ENCODE data around the gene NOL7.

Gene NOL7

GRCh38 chr6:13589801-13590200, 25.3 kb upstream of the NOL7 start:
- no peak overlapping the region for H3K4me3 ChIP-seq (ENCODE audit: low read depth in 1 of 2, low read length in 1 of 2)
- TF ChIP-seq CTCF (IDR thresholded peaks at IDR 0.05), result no peak
- no peaks in the 10 kb centered on the region for H3K27me3 ChIP-seq
- no peak overlapping the region for H3K27ac ChIP-seq
- peaks cover 66% of the 10 kb centered on the region for H3K36me3 ChIP-seq
- no peaks in the 10 kb centered on the region for H3K9me3 ChIP-seq
- peaks cover 0 to 6% of the 10 kb centered on the region in 2 experiments for H3K4me1 ChIP-seq (ENCODE audit: control insufficient read depth in 1 of 2, insufficient read depth in 1 of 2, low read depth in 1 of 2, low read length in 1 of 2)

- peaks cover 0 to 6% of the 10 kb centered on the region in 2 experiments for H3K4me1 ChIP-seq (ENCODE audit: control insufficient read depth in 1 of 2, insufficient read depth in 1 of 2, low read depth in 1 of 2, low read length in 1 of 2)
- no peaks in the 10 kb centered on the region for H3K27me3 ChIP-seq
- no peak overlapping the region for H3K4me3 ChIP-seq (ENCODE audit: low read depth in 1 of 2, low read length in 1 of 2)
- TF ChIP-seq CTCF (IDR thresholded peaks at IDR 0.05), result no peak
- H3K27ac ChIP-seq, result no peak overlapping the region
- no peaks in the 10 kb centered on the region for H3K9me3 ChIP-seq
- peaks cover 74% of the 10 kb centered on the region for H3K36me3 ChIP-seq
Measured at GRCh38 chr6:13590574-13591153, 24.5 kb upstream of the NOL7 start.

- Histone ChIP-seq H3K4me3 (ENCODE audit: low read depth in 1 of 2, low read length in 1 of 2) (no peak overlapping the region), H3K36me3 (peaks cover 81% of the 10 kb centered on the region), H3K27ac (no peak overlapping the region), H3K27me3 (no peaks in the 10 kb centered on the region), H3K4me1 (ENCODE audit: control insufficient read depth in 1 of 2, insufficient read depth in 1 of 2, low read depth in 1 of 2, low read length in 1 of 2) (peaks cover 0 to 6% of the 10 kb centered on the region in 2 experiments), H3K9me3 (no peaks in the 10 kb centered on the region)
- TF ChIP-seq CTCF (IDR thresholded peaks at IDR 0.05), result no peak
Measured at GRCh38 chr6:13591205-13591921, 23.8 kb upstream of the NOL7 start.

- H3K36me3 ChIP-seq, result peaks cover 85% of the 10 kb centered on the region
- peaks cover 0 to 6% of the 10 kb centered on the region in 2 experiments for H3K4me1 ChIP-seq (ENCODE audit: control insufficient read depth in 1 of 2, insufficient read depth in 1 of 2, low read depth in 1 of 2, low read length in 1 of 2)
- no peak overlapping the region for H3K27ac ChIP-seq
- no peaks in the 10 kb centered on the region for H3K27me3 ChIP-seq
- H3K4me3 ChIP-seq (ENCODE audit: low read depth in 1 of 2, low read length in 1 of 2), result no peak overlapping the region
- H3K9me3 ChIP-seq, result no peaks in the 10 kb centered on the region
- no peak for TF ChIP-seq CTCF (IDR thresholded peaks at IDR 0.05)
Measured at GRCh38 chr6:13593103-13593502, 22.0 kb upstream of the NOL7 start.

GRCh38 chr6:13593720-13594119, 21.4 kb upstream of the NOL7 start:
- no peak for TF ChIP-seq CTCF (IDR thresholded peaks at IDR 0.05)
- H3K36me3 ChIP-seq, result peaks cover 84% of the 10 kb centered on the region
- H3K27me3 ChIP-seq, result no peaks in the 10 kb centered on the region
- no peaks in the 10 kb centered on the region for H3K9me3 ChIP-seq
- H3K4me3 ChIP-seq (ENCODE audit: low read depth in 1 of 2, low read length in 1 of 2), result no peak overlapping the region
- H3K4me1 ChIP-seq (ENCODE audit: control insufficient read depth in 1 of 2, insufficient read depth in 1 of 2, low read depth in 1 of 2, low read length in 1 of 2), result peaks cover 0 to 6% of the 10 kb centered on the region in 2 experiments
- H3K27ac ChIP-seq, result no peak overlapping the region

All from neutrophil (primary cell).